SK-N-MC (cell line): ENCODE data around the gene ANKRD44.

Experiments used
- EZH2 ChIP-seq: fragments of 200-600 bp; sonication (generic); IDR thresholded peaks from one replicate; pipeline ENCODE4 v1.6.1; 2017; ENCODE audit warnings: antibody characterized with exemption
- FOXP2 ChIP-seq: optimal IDR thresholded peaks from 2 replicates; pipeline ENCODE3; 2011; ENCODE audit warnings: mild to moderate bottlenecking, moderate library complexity; ENCODE audit not compliant: insufficient read depth; ENCODE audit errors: extremely low read length, control extremely low read depth
- POLR2AphosphoS5 ChIP-seq: IDR thresholded peaks from 2 replicates; pipeline ENCODE4 v1.6.1; 2012; ENCODE audit warnings: mild to moderate bottlenecking, low read depth, low read length, borderline replicate concordance

GRCh38 chr2:197069958-197070357 is 240.6 kb downstream of the ANKRD44 start:
- TF ChIP-seq POLR2AphosphoS5 (no peak), EZH2 (no peak), FOXP2 (no peak)
